Activated naive CD4-positive, alpha-beta T cell (primary cell): ENCODE results near the gene ABCA10.

Experiments used
- DNase-seq, 4 experiments: peaks; one replicate each; lab custom pipeline; 2025; lab: John Stamatoyannopoulos, UW

The ABCA10 gene

GRCh38 chr17:69164206-69164605 lies 64.4 kb downstream of the ABCA10 start:
- DNase-seq: no peak

DNA sequence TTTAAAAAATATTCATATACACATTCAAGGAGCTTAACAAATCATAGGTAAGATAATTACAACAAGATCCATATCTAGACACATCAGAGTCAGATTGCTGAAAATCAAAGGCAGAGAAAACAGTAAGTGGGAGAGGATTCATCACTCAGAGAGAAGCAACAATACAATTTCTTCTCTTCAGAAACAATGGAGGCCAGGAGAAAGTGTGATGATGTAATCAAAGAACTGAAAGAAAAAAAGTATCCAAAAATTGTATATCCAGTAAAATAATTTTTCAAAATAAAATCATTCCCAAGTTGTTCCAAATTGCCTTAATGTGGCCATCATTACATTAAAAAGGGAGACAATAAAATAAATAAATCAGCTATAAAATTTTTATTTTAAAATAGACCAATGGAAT lies 69.2 kb downstream of the ABCA10 start:
- no peak for DNase-seq

DNA sequence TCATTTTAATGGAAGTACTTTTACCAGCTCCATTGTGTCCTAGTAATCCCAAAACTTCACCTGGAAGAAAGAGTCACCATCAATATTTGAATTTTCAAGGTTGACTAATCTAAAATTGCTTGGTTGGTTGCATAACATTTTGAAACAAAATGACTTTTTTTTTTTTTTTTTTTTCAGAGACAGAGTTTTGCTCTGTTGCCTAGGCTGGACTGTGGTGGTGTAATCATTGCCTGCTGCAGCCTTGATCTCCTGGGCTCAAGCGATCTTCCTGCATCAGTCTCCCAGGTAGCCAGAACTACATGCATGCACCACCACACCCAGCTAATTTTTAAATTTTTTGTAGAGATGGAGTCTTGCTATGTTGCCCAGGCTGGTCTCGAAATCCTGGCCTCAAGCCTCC lies 74.4 kb downstream of the ABCA10 start:
- DNase-seq: no peak

DNA sequence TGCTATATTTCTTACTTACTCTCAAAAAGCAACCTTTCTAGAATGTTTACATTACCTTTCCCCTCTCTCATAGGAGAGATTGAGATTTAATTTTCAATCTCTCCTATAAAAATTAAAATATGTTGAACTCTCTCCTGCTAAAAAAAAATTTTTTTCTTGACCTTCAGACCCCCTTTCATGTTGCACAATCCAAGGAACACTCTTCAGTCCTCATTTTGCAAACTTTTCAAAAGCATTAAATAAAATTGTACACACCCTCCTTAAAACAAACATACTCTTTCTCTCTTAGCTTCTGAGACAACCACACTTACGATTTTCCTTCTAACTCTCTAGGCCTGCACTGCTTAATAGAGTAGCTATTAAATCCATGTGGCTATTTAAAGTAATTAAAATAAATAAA lies 78.3 kb downstream of the ABCA10 start:
- DNase-seq: no peak

- DNase-seq: no peak
Measured at GRCh38 chr17:69147460-69147859, 81.2 kb downstream of the ABCA10 start.

DNA sequence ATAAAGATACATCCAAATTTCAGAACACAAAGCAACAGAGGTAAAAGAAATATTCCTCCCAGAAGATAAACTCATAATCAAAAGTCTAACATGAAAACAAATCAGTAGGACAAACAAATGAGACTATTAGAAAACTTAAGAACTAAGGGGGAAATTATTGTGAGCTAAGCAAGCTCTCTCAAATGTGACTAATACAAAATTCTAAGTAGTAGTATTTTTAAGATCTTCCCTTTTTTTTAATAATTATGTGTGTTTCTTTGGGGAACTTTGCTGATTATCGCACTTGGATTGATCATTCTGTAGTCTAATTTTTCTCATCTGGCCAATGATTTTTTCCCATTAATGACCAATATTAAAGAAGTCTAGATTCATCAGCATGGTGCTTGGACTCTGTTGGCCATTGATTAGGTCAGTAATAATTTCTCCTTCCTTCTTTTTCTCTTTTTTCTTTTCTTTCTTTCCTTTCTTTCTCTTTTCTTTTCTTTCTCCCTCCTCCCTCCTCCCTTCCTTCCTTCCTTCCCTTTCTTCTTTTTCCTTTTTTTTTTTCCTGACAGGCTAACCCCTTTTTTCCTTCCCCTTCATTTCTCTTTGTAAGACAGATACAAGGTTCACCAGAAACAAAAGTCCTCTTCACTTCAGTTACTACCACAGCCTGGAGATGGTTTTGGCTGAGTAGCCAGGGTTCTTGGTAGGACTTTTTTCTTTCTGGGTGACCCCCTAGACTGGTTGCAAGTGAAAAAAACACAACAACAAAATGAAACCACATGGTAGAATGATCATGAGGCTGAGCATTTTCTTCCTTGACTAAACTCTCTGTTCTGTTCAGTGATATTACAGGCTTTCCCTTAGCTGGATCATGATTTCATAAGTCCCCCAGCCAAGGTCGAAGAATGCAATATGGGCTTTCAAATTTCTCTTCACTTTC lies 84.0 kb downstream of the ABCA10 start:
- DNase-seq: no peak

DNA sequence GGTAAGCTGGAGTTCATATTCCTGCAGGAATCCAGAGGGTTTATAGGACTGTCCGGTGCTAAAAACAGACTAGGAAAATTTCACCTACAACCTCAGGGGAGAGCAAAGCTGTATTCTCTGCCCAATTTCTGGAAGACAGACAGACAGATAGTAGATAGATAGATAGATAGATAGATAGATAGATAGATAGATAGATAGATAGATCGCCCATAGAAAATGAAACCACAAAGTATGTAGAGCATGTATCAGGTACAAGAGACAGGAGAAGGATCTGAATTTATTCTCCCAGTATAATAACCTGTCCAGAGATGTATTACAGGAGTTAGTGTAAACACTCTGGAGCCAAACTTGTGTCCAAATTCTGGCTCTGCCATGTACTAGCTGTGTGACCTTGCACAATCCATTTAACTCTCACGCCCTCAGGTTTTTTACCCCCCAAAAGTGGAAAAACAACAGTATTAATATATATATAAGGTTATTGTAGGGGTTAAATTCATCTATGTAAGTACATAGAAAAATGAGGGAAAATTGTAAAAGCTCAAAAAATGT lies 84.9 kb downstream of the ABCA10 start:
- DNase-seq: no peak

GRCh38 chr17:69143151-69143550 lies 85.5 kb downstream of the ABCA10 start:
- no peak for DNase-seq

GRCh38 chr17:69142175-69142802 lies 86.3 kb downstream of the ABCA10 start:
- no peak for DNase-seq

DNA sequence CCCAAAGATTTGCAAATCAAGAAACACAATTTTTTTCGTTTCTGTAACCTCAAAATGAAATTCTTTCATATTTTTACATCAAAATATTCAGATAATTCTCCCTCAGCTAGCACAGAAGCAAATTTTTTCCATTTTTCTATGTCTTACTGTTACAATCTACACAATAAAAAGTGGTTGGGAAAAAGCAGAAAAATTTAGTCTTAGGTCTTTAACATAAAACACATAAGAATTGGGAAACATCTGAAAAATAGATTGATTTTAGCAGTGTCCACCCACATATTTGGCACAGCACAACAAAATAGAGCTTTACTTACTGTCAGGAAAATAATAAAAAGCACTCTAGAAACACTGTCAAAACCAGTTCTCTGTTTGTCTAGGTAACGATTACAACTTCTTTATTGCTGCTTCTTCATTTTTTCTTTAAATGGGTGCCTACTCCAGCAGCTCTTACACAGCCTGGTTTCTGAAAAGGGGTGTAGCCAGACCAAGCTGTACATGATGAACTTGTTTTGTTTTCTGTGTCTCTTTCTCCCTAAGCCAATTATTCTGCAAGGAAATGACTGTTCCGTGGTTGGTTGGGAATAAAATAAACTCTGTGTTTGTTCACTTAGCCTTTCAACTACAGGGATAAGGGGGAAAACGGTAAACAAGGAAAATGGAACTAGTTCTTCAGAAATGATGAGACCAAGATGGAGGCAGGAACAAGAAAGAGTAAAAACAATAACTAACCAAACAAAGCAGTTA lies 87.0 kb downstream of the ABCA10 start, which contains the start of gene ABCA6:
Gene ABCA6, minus strand, starts transcription at position 465 of the 744 bp plus-strand sequence. CDS start 1,192 bp downstream, outside the sequence.
- DNase-seq: no peak

DNA sequence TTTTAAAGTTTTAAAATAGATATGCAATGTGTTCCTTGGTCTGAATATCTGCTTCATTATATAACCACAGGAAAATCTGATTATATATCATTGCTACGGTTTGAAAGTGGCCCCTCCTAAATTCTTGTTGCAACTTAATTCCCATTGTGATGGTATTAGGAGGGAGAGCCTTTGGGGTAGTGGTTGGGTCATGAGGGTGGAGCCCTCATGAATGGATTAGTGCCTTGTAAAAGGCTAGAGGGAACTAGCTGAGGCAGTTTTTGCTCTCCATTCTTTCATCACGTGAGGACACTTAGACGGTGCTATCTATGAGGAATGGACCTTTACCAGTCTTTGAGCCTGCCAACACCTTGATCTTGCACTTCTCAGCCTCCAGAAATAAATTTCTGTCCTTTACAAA lies 94.5 kb downstream of the ABCA10 start:
- DNase-seq: no peak

GRCh38 chr17:69130627-69131296 lies 97.9 kb downstream of the ABCA10 start:
- no peak for DNase-seq

DNA sequence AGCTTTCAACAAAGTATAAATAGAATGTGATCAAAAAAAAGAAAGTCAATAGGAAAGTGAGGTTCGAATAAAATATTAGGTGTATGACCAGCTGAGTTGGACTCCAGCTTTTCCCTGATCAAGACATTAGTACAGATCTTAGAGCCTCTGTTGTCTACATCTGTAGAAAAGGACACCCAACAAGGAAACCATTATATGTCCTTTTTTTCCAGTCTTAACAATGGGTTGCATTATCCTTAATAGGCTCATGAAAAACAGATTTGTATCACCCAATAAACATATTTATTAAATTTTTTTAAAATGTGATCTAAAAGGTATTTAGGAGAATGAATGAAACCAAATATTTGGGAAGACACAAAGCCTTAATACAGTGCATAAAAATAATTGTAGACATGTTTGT lies 105.0 kb downstream of the ABCA10 start:
- no peak for DNase-seq

- DNase-seq: no peak
Measured at GRCh38 chr17:69122065-69122464, 106.6 kb downstream of the ABCA10 start.

DNA sequence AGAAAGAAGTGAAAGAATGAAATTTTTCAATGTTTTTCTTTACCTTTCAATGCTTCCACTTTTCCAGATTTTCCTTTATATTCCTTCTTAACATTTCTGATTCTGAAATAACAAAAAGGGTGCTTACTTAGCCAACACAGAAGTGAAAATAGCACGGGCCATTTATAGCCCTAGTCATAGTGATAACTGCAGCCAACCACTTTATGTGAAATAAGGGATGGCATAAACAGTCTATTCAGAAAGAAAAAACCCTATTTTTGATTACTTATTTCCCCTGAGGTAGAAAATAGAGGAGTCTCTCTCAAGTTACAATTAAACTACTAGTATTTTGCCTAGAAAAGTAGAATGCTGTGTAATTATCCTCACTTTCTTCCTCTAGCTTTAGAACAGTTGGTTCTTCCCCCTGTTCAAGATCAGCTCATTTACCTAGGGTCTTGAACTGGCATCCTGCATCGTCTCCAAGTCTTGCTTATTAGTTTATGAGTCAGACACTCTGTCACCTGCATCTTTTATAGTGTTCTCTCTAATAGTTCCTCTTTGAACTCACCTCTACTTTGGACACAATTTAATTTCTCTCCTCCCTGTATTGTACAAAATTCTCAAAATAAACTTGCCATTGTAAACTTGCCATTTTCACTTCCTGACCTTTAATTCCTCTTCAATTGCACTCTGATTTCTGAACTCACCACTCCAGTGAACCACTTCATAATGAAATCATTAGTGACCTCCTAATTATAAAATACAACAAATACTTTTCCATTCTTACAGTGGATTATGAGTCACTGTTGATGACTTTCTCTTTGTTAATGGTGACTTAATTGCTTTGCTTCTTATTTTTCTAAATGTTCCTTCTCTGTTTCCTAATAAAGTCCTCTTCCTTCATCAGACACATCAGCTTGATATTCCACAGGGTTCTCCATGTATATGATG lies 110.5 kb downstream of the ABCA10 start:
- DNase-seq: no peak

GRCh38 chr17:69111794-69112193 lies 116.8 kb downstream of the ABCA10 start:
- DNase-seq: no peak

DNA sequence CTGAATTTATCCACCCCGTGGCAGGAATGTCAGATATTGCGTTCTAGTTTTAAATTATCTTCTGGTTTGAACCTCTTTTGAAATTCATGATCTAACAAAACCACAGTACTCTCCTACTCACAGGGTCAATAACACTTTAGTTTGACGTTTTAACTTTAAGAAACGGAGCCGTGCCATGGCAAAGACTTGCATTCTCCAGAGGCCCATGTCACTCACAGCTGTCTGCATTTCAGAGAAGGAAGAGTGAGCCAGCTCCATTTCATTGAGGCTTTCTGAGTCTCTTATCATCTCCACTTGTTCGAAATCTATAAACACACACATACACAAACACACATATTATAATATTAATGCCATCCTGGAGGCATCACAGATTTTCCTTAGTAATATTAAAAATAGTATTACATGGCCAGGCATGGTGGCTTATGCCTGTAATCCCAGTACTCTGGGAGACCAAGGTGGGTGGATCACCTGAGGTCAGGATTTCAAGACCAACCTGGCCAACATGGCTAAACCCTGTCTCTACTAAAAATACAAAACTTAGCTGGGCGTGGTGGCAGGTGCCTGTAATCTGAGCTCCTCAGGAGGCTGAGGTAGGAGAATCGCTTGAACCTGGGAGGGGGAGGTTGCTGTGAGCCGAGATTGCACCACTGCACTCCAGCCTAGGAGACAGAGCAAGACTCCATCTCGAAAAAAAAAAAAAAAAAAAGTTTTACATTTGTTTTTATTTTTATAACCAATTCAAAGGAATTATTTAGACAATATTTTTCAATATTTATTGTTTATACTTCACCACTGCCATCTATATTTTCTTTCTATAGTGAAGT lies 122.5 kb downstream of the ABCA10 start:
- no peak for DNase-seq

GRCh38 chr17:69103557-69104233 lies 124.9 kb downstream of the ABCA10 start:
- DNase-seq: no peak

GRCh38 chr17:69098625-69099024 lies 130.0 kb downstream of the ABCA10 start:
- no peak for DNase-seq
